Adipocyte (in vitro differentiated cells): ENCODE measurements around the gene UTS2B.

Experiments used
- DNase-seq: peaks from one replicate; pipeline ENCODE4 v3.0.0-alpha.2; 2015; ENCODE audit warnings: low read depth
- H3K27me3 ChIP-seq: replicated peaks from 2 replicates; pipeline ENCODE4 v1.7.0; 2013; ENCODE audit warnings: mild to moderate bottlenecking, low read length, moderate library complexity; ENCODE audit not compliant: control insufficient read depth, insufficient read depth
- H3K36me3 ChIP-seq: 2 replicates; pipeline ENCODE4 v1.7.0; 2013; ENCODE audit warnings: low read length, mild to moderate bottlenecking, moderate library complexity; ENCODE audit not compliant: control insufficient read depth, insufficient read depth, severe bottlenecking
- H3K4me1 ChIP-seq: 2 replicates; pipeline ENCODE4 v1.7.0; 2013; ENCODE audit warnings: mild to moderate bottlenecking, low read length, moderate library complexity; ENCODE audit not compliant: control insufficient read depth, insufficient read depth
- H3K4me3 ChIP-seq: 2 replicates; pipeline ENCODE4 v1.7.0; 2013; ENCODE audit warnings: mild to moderate bottlenecking, low read length, moderate library complexity
- H3K9ac ChIP-seq: 2 replicates; pipeline ENCODE4 v1.7.0; 2013; ENCODE audit warnings: mild to moderate bottlenecking, low read length, moderate library complexity
- H3K9me3 ChIP-seq: 2 replicates; pipeline ENCODE4 v1.7.0; 2013; ENCODE audit warnings: mild to moderate bottlenecking, low read length, moderate library complexity; ENCODE audit not compliant: control insufficient read depth

Gene UTS2B

DNA sequence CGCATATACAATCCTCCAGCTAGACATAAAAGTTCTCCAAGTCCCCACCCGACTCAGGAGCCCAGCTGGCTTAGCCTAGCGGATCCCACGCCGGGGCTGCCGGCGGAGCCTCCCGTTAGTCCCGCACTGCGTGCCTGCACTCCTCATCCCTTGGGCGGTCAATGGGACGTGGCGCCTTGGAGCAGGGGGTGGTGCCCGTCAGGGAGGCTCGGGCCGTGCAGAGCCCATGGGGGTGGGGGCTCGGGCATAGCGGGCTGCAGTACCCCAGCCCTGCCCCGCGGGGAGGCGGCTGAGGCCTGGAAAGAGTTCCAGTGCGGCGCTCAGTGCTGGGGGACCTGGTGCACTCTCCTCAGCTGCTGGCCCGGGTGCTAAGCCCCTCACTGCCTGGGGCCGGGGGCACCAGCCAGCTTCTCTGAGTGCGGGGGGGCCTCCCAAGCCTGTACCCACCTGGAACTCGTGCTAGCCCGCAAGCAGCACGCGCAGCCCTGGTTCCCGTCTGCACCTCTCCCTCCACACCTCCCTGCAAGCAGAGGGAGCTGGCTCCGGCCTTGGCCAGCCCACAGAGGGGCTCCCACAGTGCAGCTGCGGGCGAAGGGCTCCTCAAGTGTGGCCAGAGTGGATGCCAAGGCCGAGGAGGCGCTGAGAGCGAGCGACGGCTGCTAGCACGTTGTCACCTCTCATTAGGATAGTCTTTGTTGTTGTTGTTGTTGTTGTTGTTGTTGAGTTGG is 13.3 kb downstream of the UTS2B start:
- no peaks in the 10 kb centered on the region for H3K36me3 ChIP-seq
- peaks cover 22% of the 10 kb centered on the region for H3K4me1 ChIP-seq
- no peaks in the 10 kb centered on the region for H3K9me3 ChIP-seq
- H3K27me3 ChIP-seq = no peaks in the 10 kb centered on the region
- DNase-seq = no peak
- no peak overlapping the region for H3K4me3 ChIP-seq
- no peak overlapping the region for H3K9ac ChIP-seq

DNA sequence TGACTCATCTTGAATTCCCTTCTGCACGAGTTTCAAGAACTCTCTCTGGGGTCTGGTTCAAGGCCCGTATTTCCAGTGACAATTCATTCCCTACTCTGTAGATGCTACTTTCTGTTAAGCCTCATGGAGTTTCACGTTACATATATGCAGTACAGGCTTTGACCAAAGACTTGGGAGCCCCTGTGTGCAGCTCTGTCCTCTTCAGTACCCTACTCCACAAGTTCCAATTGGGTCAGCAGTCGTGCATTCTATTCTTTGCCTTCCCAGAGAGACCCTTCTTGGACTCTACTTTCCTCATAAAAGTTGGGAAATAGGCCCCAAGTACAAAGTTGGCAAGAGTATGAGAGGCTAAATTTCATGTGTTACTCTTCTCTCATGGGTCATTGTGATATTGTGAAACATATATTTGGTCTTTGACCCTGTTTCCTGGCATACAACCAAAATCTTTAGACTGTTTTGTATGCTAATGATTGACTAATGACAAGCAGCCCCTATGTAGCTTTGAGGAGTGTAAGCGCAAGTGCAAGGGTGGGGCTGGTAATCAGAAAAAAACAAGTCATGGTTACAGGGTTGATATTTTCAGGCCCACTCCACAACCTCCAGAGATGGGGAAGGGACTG is 16.1 kb downstream of the UTS2B start:
- Histone ChIP-seq H3K27me3 (no peaks in the 10 kb centered on the region), H3K4me3 (no peak overlapping the region), H3K36me3 (no peaks in the 10 kb centered on the region), H3K4me1 (peaks cover 17% of the 10 kb centered on the region), H3K9me3 (no peaks in the 10 kb centered on the region), H3K9ac (no peak overlapping the region)
- no peak for DNase-seq

DNA sequence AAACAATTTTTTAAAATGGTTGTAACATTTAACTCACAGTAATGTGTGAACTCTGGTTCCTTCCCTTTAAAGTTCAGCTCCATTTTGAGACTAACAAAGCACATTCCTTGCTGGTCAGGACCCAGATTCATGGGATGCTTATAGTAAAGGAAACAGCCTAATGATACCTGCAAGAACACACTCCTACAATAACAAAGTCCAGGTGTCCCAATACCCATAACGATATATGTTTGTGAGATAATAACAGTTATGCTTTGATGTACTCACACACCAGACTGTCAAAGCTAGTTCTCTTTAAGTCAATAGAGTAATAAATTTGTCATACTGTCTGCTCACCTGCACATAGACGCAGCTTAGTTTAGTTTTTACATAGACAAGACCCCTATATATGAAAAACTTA is 17.0 kb downstream of the UTS2B start:
- H3K9me3 ChIP-seq = no peaks in the 10 kb centered on the region
- no peak overlapping the region for H3K4me3 ChIP-seq
- H3K27me3 ChIP-seq = no peaks in the 10 kb centered on the region
- H3K36me3 ChIP-seq = no peaks in the 10 kb centered on the region
- no peak overlapping the region for H3K9ac ChIP-seq
- H3K4me1 ChIP-seq = peaks cover 21% of the 10 kb centered on the region
- no peak for DNase-seq

DNA sequence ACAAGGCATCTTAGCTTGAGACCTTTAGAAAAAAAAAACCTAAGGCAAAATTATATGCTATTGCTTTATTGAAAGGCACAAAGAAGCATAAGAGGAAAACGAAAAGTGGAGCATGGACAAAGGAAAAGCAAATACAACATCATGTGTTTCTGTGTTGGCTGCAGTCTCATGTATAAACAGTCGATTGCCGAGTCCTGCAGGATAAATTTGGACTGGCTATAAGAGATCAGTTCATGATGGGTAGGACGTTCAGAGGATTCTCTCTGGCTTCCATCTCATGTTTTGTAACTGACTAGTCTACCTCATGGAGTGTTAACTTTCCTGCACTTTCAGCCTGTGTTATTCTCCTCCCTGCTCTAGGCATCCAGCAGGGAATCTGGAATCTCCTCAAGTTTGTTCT is 23.0 kb downstream of the UTS2B start:
- DNase-seq = no peak
- H3K36me3 ChIP-seq = no peaks in the 10 kb centered on the region
- H3K9me3 ChIP-seq = no peaks in the 10 kb centered on the region
- H3K4me1 ChIP-seq = peaks cover 8% of the 10 kb centered on the region
- H3K4me3 ChIP-seq = no peak overlapping the region
- no peaks in the 10 kb centered on the region for H3K27me3 ChIP-seq
- H3K9ac ChIP-seq = no peak overlapping the region

DNA sequence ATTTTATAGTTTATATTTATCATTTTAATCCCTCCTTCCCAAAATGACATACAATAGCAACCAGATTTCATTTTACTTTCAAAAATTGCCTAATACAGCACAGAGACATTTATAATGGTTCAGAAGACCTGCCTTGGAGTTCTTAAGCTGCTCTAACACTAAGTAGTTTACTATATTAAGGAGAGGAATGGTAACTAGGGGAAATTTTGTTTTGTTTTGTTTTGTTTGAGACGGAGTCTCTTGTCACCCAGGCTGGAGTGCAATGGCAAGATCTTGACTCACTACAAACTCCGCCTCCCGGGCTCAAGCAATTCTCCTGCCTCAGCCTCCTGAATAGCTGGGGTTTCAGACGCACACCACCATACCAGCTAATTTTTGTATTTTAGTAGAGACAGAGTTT is 23.9 kb downstream of the UTS2B start:
- DNase-seq = no peak
- no peaks in the 10 kb centered on the region for H3K36me3 ChIP-seq
- peaks cover 8% of the 10 kb centered on the region for H3K4me1 ChIP-seq
- no peak overlapping the region for H3K4me3 ChIP-seq
- H3K9me3 ChIP-seq = no peaks in the 10 kb centered on the region
- H3K27me3 ChIP-seq = no peaks in the 10 kb centered on the region
- no peak overlapping the region for H3K9ac ChIP-seq

DNA sequence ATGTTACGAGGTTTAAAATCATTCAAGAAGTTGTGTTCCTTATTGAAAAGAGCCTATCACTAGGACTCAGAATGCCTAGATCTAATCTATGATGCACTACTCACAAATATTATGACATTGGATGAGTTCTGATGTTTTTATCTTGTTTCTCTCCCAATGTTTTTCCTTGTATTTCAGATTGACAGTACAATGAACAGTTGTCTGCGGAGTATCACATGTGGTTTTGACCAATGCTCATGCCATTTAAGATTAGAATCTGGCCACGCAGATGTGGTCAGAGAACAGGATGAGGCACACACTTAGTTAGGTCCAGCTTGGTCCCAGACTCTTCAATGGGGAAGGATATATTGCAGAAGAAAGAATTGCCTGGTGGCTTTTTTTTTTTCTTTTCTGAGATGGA is 26.7 kb downstream of the UTS2B start:
- no peak for DNase-seq
- no peaks in the 10 kb centered on the region for H3K27me3 ChIP-seq
- no peak overlapping the region for H3K9ac ChIP-seq
- H3K36me3 ChIP-seq = no peaks in the 10 kb centered on the region
- no peak overlapping the region for H3K4me3 ChIP-seq
- H3K4me1 ChIP-seq = peaks cover 6% of the 10 kb centered on the region
- no peaks in the 10 kb centered on the region for H3K9me3 ChIP-seq

DNA sequence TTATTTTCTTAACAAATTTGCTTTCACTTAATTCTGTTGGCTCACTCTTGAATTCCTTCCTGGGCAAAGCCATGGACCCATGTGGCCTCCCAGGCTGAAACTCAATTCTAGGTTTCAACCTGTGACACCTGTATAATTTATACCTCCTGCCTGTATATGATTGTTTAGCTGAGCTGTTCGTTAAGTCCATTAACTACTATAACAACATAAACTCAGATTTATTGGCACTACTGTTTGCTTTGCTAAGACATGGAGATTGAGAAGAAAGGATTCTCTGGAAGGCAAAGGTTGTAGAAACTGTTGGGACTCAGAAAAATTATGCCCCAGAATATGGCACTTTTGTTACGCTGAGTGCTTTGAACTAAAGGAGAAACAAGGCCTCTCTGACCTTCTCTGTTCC is 27.9 kb downstream of the UTS2B start:
- Histone ChIP-seq H3K4me3 (no peak overlapping the region), H3K27me3 (no peaks in the 10 kb centered on the region), H3K4me1 (no peaks in the 10 kb centered on the region), H3K9me3 (no peaks in the 10 kb centered on the region), H3K9ac (no peak overlapping the region), H3K36me3 (no peaks in the 10 kb centered on the region)
- no peak for DNase-seq

DNA sequence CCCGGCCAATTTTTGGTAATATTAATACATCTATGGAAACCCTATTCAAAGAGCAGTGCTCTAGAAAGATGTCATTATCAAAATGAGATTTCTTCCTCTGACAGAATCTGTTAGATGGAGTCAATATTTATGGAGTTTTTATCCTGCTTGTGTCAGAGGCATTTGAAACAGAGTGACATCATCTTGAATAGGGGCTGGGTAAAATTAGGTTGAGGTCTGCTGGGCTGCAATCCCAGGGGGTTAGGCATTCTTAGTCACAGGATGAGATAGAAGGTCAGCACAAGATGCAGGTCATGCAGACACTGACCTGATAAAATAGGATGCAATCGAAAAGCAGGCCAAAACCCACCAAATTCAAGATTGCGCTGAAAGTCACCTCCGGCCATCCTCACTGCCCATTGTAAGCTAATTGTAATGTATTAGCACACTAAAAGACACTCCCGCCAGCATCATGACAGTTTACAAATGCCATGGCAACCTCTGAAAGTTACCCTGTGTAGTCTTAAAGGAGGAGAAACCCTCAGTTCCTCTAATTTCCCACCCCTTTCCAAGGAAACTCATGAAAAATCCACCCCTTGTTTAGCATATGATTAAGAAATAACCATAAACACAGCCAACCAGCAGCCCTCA is 28.4 kb downstream of the UTS2B start:
- H3K9ac ChIP-seq = no peak overlapping the region
- no peaks in the 10 kb centered on the region for H3K9me3 ChIP-seq
- no peak overlapping the region for H3K4me3 ChIP-seq
- H3K36me3 ChIP-seq = no peaks in the 10 kb centered on the region
- peaks cover 4% of the 10 kb centered on the region for H3K4me1 ChIP-seq
- no peaks in the 10 kb centered on the region for H3K27me3 ChIP-seq
- no peak for DNase-seq

DNA sequence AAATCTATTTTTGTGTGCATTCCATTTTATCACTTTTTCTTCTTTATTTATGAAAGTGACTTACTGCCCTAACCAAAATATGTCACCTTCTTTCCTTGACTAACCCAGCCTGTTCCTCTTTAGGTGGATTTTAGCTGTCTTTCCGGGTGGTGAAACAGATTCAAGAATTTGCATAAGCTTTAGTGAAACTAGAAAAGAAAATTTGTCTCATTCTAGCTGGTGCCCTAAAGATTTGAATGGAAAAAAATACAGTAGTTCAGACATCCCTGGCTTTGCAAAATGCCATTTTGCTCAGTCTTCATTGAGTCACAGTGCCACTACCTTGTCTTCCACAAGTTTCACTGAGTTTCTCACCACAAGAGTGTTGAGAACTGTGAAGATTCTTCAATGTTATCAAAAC is 29.3 kb downstream of the UTS2B start:
- no peak overlapping the region for H3K4me3 ChIP-seq
- peaks cover 6% of the 10 kb centered on the region for H3K4me1 ChIP-seq
- no peaks in the 10 kb centered on the region for H3K27me3 ChIP-seq
- no peaks in the 10 kb centered on the region for H3K9me3 ChIP-seq
- no peak for DNase-seq
- no peak overlapping the region for H3K9ac ChIP-seq
- H3K36me3 ChIP-seq = no peaks in the 10 kb centered on the region

DNA sequence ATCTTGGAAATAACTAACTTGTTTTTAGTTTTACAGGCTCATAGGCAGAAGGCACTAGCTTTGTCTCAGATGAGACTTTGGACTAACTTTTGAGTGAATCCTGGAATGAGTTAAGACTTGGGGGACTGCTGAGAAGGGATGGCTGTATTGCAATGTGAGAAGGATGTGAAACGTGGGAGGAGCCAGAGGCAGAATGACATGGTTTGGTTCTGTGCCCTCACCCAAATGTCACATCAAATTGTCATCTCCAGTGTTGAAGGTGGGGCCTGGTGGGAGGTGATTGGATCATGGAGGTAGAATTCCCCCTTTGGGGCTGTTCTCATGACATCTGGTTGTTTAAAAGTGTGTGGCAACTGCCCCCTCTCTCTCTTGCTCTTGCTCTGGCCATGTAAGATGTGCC is 29.9 kb downstream of the UTS2B start:
- H3K4me3 ChIP-seq = no peak overlapping the region

DNA sequence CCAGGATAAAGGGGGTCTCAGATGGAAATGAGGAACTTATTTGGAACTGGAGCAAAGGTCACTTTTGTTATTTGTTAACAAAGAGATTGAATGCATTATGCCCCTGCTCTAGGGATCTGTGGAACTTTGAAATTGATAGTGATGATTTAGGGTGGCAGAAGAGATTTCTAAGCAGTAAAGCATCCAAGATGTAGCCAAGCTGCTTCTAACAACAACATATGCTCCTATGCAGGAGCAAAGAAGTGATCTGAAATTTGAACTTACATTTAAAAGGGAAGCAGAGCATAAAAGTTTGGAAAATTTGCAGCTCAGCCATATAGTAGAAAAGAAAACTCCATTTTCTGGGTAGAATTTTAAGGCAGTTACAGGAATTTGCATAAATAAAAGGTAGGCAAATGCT is 31.5 kb downstream of the UTS2B start:
- Histone ChIP-seq H3K4me1 (peaks cover 6% of the 10 kb centered on the region), H3K9me3 (no peaks in the 10 kb centered on the region), H3K27me3 (no peaks in the 10 kb centered on the region), H3K9ac (no peak overlapping the region), H3K36me3 (no peaks in the 10 kb centered on the region), H3K4me3 (no peak overlapping the region)
- no peak for DNase-seq

More for the DNA sequence above, 29.9 kb downstream of the UTS2B start:
- H3K9me3 ChIP-seq = no peaks in the 10 kb centered on the region
- peaks cover 6% of the 10 kb centered on the region for H3K4me1 ChIP-seq
- H3K27me3 ChIP-seq = no peaks in the 10 kb centered on the region
- DNase-seq = no peak
- H3K36me3 ChIP-seq = no peaks in the 10 kb centered on the region
- no peak overlapping the region for H3K9ac ChIP-seq
